Activated B cell treated with CpG ODN at 0.5 μM for 24 hours (primary cell): ENCODE results near the gene DISC1. TPM values are rescaled to one million over a fixed set of nuclear protein-coding genes. Genes with fewer than 3 reads are reported as not detected.
"Not testable (repeated sequence)": the region's sequence is repeated elsewhere in the genome, so short reads cannot be mapped to it uniquely, and the experiment has no call there.

Source experiments
- ATAC-seq: fragments of 200-7000 bp; cut with Tn5 transposase; one replicate; pipeline ENCODE4 v1.10.0; 2021; ENCODE audit warnings: low read depth, mild to moderate bottlenecking, moderate library complexity
- CTCF ChIA-PET: fragments of 350-600 bp; sonication (Branson Sonifier 250); formaldehyde crosslinking; loops from one replicate; lab custom pipeline; 2021; ENCODE audit warnings: antibody characterized with exemption; lab: Charles Lee
- POLR2A ChIA-PET: fragments of 350-600 bp; sonication (Branson Sonifier 250); formaldehyde crosslinking; loops from one replicate; lab custom pipeline; 2021; ENCODE audit warnings: antibody characterized with exemption; lab: Charles Lee
- DNase-seq: peaks from one replicate; pipeline ENCODE4 v3.0.0; 2022
- H3K27ac Mint-ChIP-seq: one replicate; pipeline ENCODE4 v1.8.0; 2020; ENCODE audit warnings: mixed read lengths
- H3K27me3 Mint-ChIP-seq: one replicate; pipeline ENCODE4 v1.8.0; 2021; ENCODE audit warnings: mixed read lengths
- H3K36me3 Mint-ChIP-seq: one replicate; pipeline ENCODE4 v1.8.0; 2021; ENCODE audit warnings: low read depth, mixed read lengths
- H3K4me1 Mint-ChIP-seq: one replicate; pipeline ENCODE4 v1.8.0; 2021; ENCODE audit warnings: mixed read lengths
- H3K4me3 Mint-ChIP-seq: one replicate; pipeline ENCODE4 v1.8.0; 2020; ENCODE audit warnings: mild to moderate bottlenecking, mixed read lengths
- H3K9me3 Mint-ChIP-seq: one replicate; pipeline ENCODE4 v1.8.0; 2020; ENCODE audit warnings: mixed read lengths
- intact Hi-C: fragments of 100-400 bp; cut with micrococcal nuclease; formaldehyde crosslinking; loops from one replicate; pipeline ENCODE4 v1.15.1; 2024
- total RNA-seq: library from RNA; stranded (reverse); gene quantifications from 2 replicates; pipeline ENCODE4 v1.2.3, GENCODE V29; 2022
- TF ChIP-seq, protein P1 (sequence below): fragments of 200-600 bp; IDR thresholded peaks from one replicate; pipeline ENCODE4 v1.8.0; 2022; ENCODE audit warnings: antibody characterized with exemption, mild to moderate bottlenecking

DISC1 gene
- total RNA-seq, 1 donor from 2014 or later, result 2.4 TPM

DNA sequence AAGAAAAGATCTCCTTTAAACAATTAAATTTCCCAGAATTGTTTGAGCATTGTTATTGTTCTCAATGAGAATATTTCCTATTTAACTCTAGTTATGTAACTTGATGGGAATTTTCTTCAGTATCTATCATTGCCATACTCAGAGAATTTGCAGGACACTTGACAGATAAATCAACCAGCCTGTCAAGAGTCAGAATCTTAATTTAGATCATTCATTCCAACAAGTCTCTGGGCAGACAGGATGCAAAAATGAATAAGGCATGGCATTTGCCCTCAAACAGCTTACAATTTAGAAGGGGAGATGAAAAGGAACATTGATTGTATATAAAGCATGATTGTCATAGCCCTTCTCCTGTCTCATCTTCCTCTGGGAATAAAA, 7.3 kb upstream of the DISC1 start:
- Mint-ChIP-seq H3K4me1 (peaks cover 27% of the 10 kb centered on the region), H3K36me3 (no peaks in the 10 kb centered on the region), H3K27ac (no peak overlapping the region), H3K9me3 (peaks cover 6% of the 10 kb centered on the region), H3K27me3 (peaks cover 33% of the 10 kb centered on the region), H3K4me3 (no peak overlapping the region)
- POLR2A ChIA-PET, result no interaction called here
- TF ChIP-seq, protein P1, sequence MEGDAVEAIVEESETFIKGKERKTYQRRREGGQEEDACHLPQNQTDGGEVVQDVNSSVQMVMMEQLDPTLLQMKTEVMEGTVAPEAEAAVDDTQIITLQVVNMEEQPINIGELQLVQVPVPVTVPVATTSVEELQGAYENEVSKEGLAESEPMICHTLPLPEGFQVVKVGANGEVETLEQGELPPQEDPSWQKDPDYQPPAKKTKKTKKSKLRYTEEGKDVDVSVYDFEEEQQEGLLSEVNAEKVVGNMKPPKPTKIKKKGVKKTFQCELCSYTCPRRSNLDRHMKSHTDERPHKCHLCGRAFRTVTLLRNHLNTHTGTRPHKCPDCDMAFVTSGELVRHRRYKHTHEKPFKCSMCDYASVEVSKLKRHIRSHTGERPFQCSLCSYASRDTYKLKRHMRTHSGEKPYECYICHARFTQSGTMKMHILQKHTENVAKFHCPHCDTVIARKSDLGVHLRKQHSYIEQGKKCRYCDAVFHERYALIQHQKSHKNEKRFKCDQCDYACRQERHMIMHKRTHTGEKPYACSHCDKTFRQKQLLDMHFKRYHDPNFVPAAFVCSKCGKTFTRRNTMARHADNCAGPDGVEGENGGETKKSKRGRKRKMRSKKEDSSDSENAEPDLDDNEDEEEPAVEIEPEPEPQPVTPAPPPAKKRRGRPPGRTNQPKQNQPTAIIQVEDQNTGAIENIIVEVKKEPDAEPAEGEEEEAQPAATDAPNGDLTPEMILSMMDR, result no peak
- CTCF ChIA-PET, result no interaction called here
- intact Hi-C loops, result no loop called here
- DNase-seq (no peak), ATAC-seq (no peak)

DNA sequence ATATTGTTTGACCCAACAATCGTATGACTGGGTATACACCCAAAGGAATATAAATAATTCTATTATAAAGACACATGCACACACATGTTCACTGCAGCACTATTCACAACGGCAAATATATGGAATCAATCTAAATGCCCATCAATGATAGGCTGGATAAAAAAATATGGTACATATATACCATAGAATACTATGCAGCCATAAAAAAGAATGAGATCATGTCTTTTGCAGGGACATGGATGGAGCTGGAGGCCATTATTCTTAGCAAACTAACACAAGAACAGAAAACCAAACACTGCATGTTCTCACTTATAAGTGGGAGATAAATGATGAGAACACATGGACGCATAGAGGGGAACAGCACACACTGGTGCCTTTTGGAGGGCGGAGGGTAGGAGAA, 1.5 kb upstream of the DISC1 start:
- H3K27ac Mint-ChIP-seq, DNase-seq, ATAC-seq, CTCF ChIA-PET, H3K9me3 Mint-ChIP-seq, H3K4me3 Mint-ChIP-seq, H3K36me3 Mint-ChIP-seq: not testable (repeated sequence)
- POLR2A ChIA-PET, result interaction anchor here (1.5 kb wide), 1 partner anchor 12 kb away, joined by 6 read pairs; no protein-coding TSS in a partner anchor
- H3K4me1 Mint-ChIP-seq, result peaks cover 23% of the 10 kb centered on the region
- intact Hi-C loops, result loop anchor here (5.0 kb wide), 2 partner anchors 203 to 383 kb away; partner anchors contain the start of genes EGLN1 and GNPAT
- peaks cover 22% of the 10 kb centered on the region for H3K27me3 Mint-ChIP-seq

- POLR2A ChIA-PET, result interaction anchor here (1.5 kb wide), 1 partner anchor 13 kb away, joined by 6 read pairs; no protein-coding TSS in a partner anchor
- peak overlapping the region; percentile 87 for H3K4me3 Mint-ChIP-seq
- DNase-seq, result no peak
- H3K9me3 Mint-ChIP-seq, result no peaks in the 10 kb centered on the region
- intact Hi-C loops, result loop anchor here (1.0 to 5.0 kb wide), 3 partner anchors 14 to 384 kb away; partner anchors contain the start of genes EGLN1 and GNPAT
- CTCF ChIA-PET, result no interaction called here
- ATAC-seq, result no peak
- peaks cover 16% of the 10 kb centered on the region for H3K27me3 Mint-ChIP-seq
- no peaks in the 10 kb centered on the region for H3K36me3 Mint-ChIP-seq
- peak overlapping the region; percentile 76 for H3K27ac Mint-ChIP-seq
- TF ChIP-seq, protein P1, result no peak
- peaks cover 23% of the 10 kb centered on the region for H3K4me1 Mint-ChIP-seq
These were observed 535 bp upstream of the DISC1 start for GRCh38 chr1:231625975-231626534.

- Mint-ChIP-seq H3K4me3 (peak overlapping the region; percentile 87), H3K36me3 (no peaks in the 10 kb centered on the region), H3K27me3 (peaks cover 7% of the 10 kb centered on the region), H3K27ac (peak overlapping the region; percentile 36), H3K4me1 (peaks cover 23% of the 10 kb centered on the region), H3K9me3 (no peaks in the 10 kb centered on the region)
- DNase-seq, result peak; percentile 46
- ChIA-PET POLR2A (interaction anchor here (0.6 to 1.0 kb wide), 3 partner anchors 16 to 669 kb away, joined by 4 read pairs; no protein-coding TSS in a partner anchor), CTCF (no interaction called here)
- TF ChIP-seq, protein P1, result no peak
- ATAC-seq, result peak; percentile 83
- intact Hi-C loops, result loop anchor here (1.0 to 5.0 kb wide), 3 partner anchors 15 to 385 kb away; partner anchors contain the start of genes EGLN1 and GNPAT
These were observed 493 bp downstream of the DISC1 start for GRCh38 chr1:231626951-231627614.

DNA sequence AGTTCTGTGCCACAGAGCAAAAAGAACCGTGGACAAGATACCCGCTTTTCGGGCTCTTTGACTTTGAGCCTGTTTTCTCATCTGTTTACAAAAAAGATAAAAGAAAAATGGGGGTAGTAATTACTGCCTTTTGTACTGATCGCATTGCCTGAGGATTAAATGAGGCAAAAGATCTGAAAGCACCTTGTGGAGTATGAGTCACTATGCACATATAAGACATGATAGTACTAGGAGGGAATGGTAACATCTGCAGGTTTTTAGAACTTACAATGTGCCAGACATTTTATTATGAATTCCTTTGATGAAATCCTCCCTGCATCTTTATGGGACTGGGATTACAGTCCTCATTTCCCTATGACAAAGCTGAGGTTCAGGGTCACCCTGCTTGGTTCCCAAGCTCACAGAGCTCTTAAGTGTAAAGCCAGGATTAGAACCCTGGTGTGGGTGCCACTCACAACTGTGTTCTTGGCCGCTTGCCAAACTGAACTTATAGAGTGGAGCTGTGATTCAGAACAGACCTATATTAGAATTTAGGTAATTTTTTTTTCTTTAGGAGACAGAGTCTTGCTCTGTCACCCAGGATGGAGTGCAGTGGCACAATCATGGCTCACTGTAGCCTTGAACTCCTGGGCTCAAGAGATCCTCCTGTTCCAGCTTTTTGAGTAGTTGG, 1.8 kb downstream of the DISC1 start:
- DNase-seq (no peak), ATAC-seq (no peak)
- H3K27ac Mint-ChIP-seq, result no peak overlapping the region
- TF ChIP-seq, protein P1, result no peak
- H3K27me3 Mint-ChIP-seq, result no peaks in the 10 kb centered on the region
- ChIA-PET POLR2A (no interaction called here), CTCF (no interaction called here)
- no peak overlapping the region for H3K4me3 Mint-ChIP-seq
- H3K9me3 Mint-ChIP-seq, result no peaks in the 10 kb centered on the region
- intact Hi-C loops, result loop anchor here (5.0 kb wide), 2 partner anchors 206 to 386 kb away; partner anchors contain the start of genes EGLN1 and GNPAT
- peaks cover 23% of the 10 kb centered on the region for H3K4me1 Mint-ChIP-seq
- H3K36me3 Mint-ChIP-seq, result no peaks in the 10 kb centered on the region
